GM13977 (cell line): ENCODE data around the gene IL17F.

Source experiments
- DNase-seq: peaks from one replicate; pipeline ENCODE4 v3.0.0; 2012; ENCODE audit warnings: low spot score
- CTCF ChIP-seq: IDR thresholded peaks from 2 replicates; pipeline ENCODE4 v1.5.1; 2012; ENCODE audit warnings: mild to moderate bottlenecking, control low read depth; ENCODE audit not compliant: insufficient read depth; ENCODE audit errors: extremely low read depth, missing control alignments
- in situ Hi-C: fragments of 300-500 bp; cut with MboI; formaldehyde crosslinking; loops from one replicate; pipeline ENCODE4 v1.12.0; 2022; ENCODE audit warnings: low sequenced_read_pairs, low pct_unique_long_range_greater_than_20kb, mixed read lengths, inconsistent platforms; ENCODE audit not compliant: unreplicated experiment

Gene IL17F

DNA sequence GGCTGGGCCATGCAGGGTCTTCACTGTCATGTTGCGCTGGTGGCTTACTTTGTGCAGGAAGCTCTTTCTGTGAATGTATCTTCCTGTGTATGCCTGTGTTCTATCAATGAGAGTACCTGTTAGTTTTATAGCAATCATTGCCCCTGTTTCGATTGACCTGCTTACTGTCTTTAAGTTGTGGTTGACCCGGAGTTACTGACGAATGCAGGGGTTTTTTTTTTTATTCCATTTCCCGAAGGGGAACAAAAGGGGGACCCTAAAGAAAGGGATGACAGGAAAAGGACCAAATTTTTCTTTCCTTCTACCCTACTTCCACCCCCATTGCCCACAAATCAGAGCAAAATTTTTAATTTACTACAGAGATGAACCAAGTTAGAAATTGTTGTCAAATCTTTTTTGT lies at the start of gene IL17F:
Gene IL17F (minus strand): TSS at position 101 of the 400 bp plus-strand sequence. CDS start 71 bp downstream, at position 30.
- no peak for DNase-seq
- TF ChIP-seq CTCF: no peak
- in situ Hi-C loops: loop anchor here (25.0 kb wide), 1 partner anchor 182 kb away; no protein-coding TSS in a partner anchor

DNA sequence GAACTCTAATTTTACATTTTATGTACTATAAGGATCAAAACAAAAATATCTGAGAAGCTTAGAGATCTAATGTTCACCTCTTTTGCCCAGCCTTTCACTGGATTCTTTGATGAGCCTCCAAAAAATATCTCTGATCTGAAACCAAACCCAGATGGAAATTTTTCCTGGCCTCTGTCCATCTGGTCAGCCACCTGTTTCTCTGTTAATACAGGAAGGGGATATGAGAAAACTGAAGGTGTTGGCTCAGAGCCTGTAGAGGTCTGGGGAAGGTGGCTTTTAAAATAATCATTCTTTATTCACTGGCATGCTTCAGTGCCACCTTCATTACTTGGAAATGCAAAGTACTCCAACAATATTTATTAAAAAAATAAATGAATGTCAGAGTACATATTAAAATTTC lies 48.8 kb upstream of the IL17F start:
- no peak for TF ChIP-seq CTCF

DNA sequence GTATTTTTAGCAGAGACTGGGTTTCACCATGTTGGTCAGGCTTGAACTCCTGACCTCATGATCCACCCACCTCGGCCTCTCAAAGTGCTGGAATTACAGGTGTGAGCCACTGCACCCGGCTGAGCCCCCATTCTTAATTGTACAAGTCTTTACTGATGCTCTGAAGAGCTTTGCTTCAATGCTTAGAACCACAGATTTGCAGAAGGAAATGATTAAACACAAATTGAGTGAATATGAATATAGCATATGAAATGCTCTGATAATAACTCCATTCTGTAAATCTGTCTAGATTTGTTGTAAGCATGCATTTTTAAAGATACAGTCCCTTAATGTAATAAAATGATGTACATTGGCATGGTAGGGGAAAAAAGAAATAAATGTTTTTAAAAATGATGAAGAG lies 44.5 kb upstream of the IL17F start:
- no peak for TF ChIP-seq CTCF
- in situ Hi-C loops: loop anchor here (25.0 kb wide), 1 partner anchor 373 kb away; the partner anchor contains the start of gene TMEM14A
- DNase-seq: no peak

More for the DNA sequence above, 48.8 kb upstream of the IL17F start:
- DNase-seq: no peak
- in situ Hi-C loops: loop anchor here (5.0 to 25.0 kb wide), 2 partner anchors 109 to 369 kb away; partner anchors contain the start of gene TMEM14A

DNA sequence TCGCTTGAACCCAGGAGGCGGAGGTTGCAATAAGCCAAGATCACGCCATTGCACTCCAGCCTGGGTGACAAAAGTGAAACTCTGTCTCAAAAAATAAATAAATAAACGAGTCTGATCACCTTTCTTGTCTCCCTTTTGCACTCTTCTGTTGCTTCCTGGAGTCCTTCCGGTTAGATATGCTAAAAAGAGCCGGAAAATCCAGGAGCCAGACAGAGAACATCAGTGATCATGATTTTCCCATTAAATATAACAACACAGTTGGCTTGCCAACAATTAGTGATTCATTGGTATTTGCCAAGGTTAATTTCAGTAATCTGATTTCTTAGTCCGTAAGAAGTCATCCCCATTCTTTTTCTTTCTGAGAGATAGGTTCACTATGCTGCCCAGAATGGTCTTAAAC lies 43.9 kb upstream of the IL17F start:
- TF ChIP-seq CTCF: no peak
- no peak for DNase-seq
- in situ Hi-C loops: loop anchor here (25.0 kb wide), 1 partner anchor 374 kb away; the partner anchor contains the start of gene TMEM14A

GRCh38 chr6:52286798-52287432 lies 42.6 kb upstream of the IL17F start:
- in situ Hi-C loops: loop anchor here (25.0 kb wide), 1 partner anchor 375 kb away; the partner anchor contains the start of gene TMEM14A
- peak; percentile 48 for DNase-seq
- peak; percentile 77 for TF ChIP-seq CTCF

DNA sequence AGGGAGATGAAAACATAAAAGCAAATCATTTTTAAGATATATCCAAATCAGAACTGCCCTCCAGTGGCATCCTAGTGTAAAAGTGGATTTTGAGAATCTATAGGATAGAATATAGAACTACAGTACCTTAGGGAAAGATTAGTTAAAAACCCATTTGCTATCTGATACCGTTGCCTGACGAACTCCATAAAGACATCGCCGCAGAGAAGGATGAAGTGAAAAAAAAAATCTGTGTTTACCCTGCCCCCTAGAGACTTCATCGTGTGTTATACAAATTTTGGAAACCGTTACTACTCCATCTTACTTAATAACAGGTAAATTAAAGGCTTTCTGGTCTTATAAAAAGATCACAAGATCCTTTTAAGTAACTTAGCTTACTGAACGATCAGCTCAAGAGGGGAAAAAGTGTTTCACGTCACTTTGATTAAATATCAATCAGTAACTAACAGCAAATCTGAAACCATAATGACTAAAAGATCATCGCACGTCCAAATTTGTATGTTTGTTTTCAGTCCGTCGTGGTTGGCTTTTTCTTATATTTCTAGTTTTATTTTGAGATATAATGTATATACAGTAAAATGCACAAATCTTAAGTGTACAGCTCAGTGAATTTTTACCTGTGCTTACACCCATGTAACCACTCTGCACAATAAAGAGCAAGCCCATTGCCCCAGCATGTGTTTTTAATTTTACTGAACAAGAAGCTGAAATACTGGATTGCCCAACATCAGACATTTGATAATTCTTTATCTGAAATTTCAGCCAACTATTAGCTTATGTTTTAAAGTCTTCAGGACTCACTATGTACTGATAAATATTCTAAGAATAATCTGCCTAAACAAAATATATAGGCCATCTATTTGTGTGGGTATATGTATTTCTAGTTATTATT lies 41.1 kb upstream of the IL17F start:
- DNase-seq: no peak
- in situ Hi-C loops: loop anchor here (25.0 kb wide), 1 partner anchor 377 kb away; the partner anchor contains the start of gene TMEM14A
- TF ChIP-seq CTCF: peak; percentile 27
